ENCODE measurements around the gene KCNV2.

KCNV2 gene

DNA sequence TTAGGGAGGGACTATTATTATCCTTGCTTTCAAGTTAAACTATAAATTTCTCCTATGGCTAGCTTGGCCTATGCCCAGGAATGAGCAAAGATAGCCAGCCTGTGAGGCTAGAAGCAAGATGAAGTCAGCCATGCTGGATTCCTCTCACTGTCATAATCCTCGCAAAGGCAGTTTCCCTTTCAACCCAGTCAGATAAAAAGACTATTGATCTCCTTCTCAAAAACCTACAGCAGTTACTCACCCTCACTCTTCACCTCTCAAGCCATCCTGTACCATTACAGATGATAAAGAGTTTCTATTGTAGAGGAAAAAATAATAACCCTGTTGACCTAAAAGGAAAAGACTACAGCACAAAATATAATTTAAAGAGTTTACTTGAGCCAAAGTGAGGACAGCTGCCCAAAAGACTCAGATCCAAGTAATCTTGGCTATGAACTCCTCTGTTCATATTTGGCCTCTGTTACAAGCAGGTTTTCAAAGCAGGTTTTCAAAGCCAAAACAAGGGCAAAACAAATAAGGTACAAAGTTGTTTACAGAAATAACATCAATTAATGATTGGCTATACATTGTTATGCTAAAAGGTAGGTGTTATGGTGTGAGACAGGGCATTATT is 41.7 kb downstream of the KCNV2 start:
- Histone ChIP-seq H3K27me3 (ENCODE audit: insufficient read depth, insufficient read length) (no peaks in the 10 kb centered on the region), H3K4me3 (ENCODE audit: insufficient read length, low read depth) (no peak overlapping the region), H3K9me3 (ENCODE audit: insufficient read depth, low read length) (no peaks in the 10 kb centered on the region), H3K9ac (ENCODE audit: insufficient read length, low read depth) (no peak overlapping the region), H3K36me3 (ENCODE audit: insufficient read depth, insufficient read length, low read length) (peaks cover 28% of the 10 kb centered on the region), H3K4me1 (ENCODE audit: insufficient read depth, insufficient read length) (no peaks in the 10 kb centered on the region)
- TF ChIP-seq YY1 (IDR thresholded peaks at IDR 0.05; ENCODE audit: insufficient read depth, insufficient read length), result no peak
- TF ChIP-seq SUZ12 (IDR thresholded peaks at IDR 0.05; ENCODE audit: extremely low read depth, insufficient read depth, insufficient read length), result no peak
- no peak for TF ChIP-seq ZNF274 (IDR thresholded peaks at IDR 0.05; ENCODE audit: low read depth, low read length)
- DNase-seq (ENCODE audit: low read depth, low spot score), result no peak

GRCh38 chr9:2761424-2761823 is 44.1 kb downstream of the KCNV2 start:
- TF ChIP-seq YY1 (IDR thresholded peaks at IDR 0.05; ENCODE audit: insufficient read depth, insufficient read length), result no peak
- no peak for TF ChIP-seq SUZ12 (IDR thresholded peaks at IDR 0.05; ENCODE audit: extremely low read depth, insufficient read depth, insufficient read length)
- TF ChIP-seq ZNF274 (IDR thresholded peaks at IDR 0.05; ENCODE audit: low read depth, low read length), result no peak
- no peak for DNase-seq (ENCODE audit: low read depth, low spot score)
- Histone ChIP-seq H3K9me3 (ENCODE audit: insufficient read depth, low read length) (no peaks in the 10 kb centered on the region), H3K4me3 (ENCODE audit: insufficient read length, low read depth) (no peak overlapping the region), H3K9ac (ENCODE audit: insufficient read length, low read depth) (no peak overlapping the region), H3K4me1 (ENCODE audit: insufficient read depth, insufficient read length) (no peaks in the 10 kb centered on the region), H3K36me3 (ENCODE audit: insufficient read depth, insufficient read length, low read length) (peaks cover 36% of the 10 kb centered on the region), H3K27me3 (ENCODE audit: insufficient read depth, insufficient read length) (no peaks in the 10 kb centered on the region)

DNA sequence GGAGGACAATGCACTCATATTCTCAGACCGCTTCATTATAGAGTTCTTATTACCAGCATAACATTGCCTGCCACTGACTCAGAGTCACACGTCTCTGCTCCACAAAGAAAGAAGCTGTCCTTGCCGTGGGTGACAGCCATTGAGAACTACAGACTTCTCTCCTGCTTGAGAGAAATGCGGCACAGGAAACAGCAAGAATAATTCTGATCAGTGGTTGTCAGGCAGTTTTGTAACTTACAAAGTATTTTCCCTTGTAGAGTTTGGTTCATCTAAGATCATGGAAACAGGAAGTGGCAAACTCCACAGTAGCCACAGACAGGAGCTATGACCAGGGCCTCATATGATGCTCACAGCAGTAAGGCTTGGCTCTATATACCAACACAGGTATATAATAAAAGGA is 47.0 kb downstream of the KCNV2 start:
- no peaks in the 10 kb centered on the region for H3K4me1 ChIP-seq (ENCODE audit: insufficient read depth, insufficient read length)
- no peaks in the 10 kb centered on the region for H3K27me3 ChIP-seq (ENCODE audit: insufficient read depth, insufficient read length)
- no peak overlapping the region for H3K4me3 ChIP-seq (ENCODE audit: insufficient read length, low read depth)
- H3K36me3 ChIP-seq (ENCODE audit: insufficient read depth, insufficient read length, low read length), result peaks cover 41% of the 10 kb centered on the region
- H3K9me3 ChIP-seq (ENCODE audit: insufficient read depth, low read length), result no peaks in the 10 kb centered on the region
- no peak for DNase-seq (ENCODE audit: low read depth, low spot score)
- H3K9ac ChIP-seq (ENCODE audit: insufficient read length, low read depth), result no peak overlapping the region
- no peak for TF ChIP-seq SUZ12 (IDR thresholded peaks at IDR 0.05; ENCODE audit: extremely low read depth, insufficient read depth, insufficient read length)
- TF ChIP-seq YY1 (IDR thresholded peaks at IDR 0.05; ENCODE audit: insufficient read depth, insufficient read length), result no peak
- TF ChIP-seq ZNF274 (IDR thresholded peaks at IDR 0.05; ENCODE audit: low read depth, low read length), result no peak

- no peaks in the 10 kb centered on the region for H3K4me1 ChIP-seq (ENCODE audit: insufficient read depth, insufficient read length)
- no peak overlapping the region for H3K9ac ChIP-seq (ENCODE audit: insufficient read length, low read depth)
- no peak for TF ChIP-seq ZNF274 (IDR thresholded peaks at IDR 0.05; ENCODE audit: low read depth, low read length)
- TF ChIP-seq SUZ12 (IDR thresholded peaks at IDR 0.05; ENCODE audit: extremely low read depth, insufficient read depth, insufficient read length), result no peak
- TF ChIP-seq YY1 (IDR thresholded peaks at IDR 0.05; ENCODE audit: insufficient read depth, insufficient read length), result no peak
- H3K4me3 ChIP-seq (ENCODE audit: insufficient read length, low read depth), result no peak overlapping the region
- no peaks in the 10 kb centered on the region for H3K9me3 ChIP-seq (ENCODE audit: insufficient read depth, low read length)
- no peak for DNase-seq (ENCODE audit: low read depth, low spot score)
- H3K27me3 ChIP-seq (ENCODE audit: insufficient read depth, insufficient read length), result no peaks in the 10 kb centered on the region
- peaks cover 42% of the 10 kb centered on the region for H3K36me3 ChIP-seq (ENCODE audit: insufficient read depth, insufficient read length, low read length)
Observed at GRCh38 chr9:2765250-2765880, 48.1 kb downstream of the KCNV2 start.

GRCh38 chr9:2767800-2768677 is 50.7 kb downstream of the KCNV2 start:
- no peaks in the 10 kb centered on the region for H3K27me3 ChIP-seq (ENCODE audit: insufficient read depth, insufficient read length)
- no peak overlapping the region for H3K9ac ChIP-seq (ENCODE audit: insufficient read length, low read depth)
- H3K36me3 ChIP-seq (ENCODE audit: insufficient read depth, insufficient read length, low read length), result peaks cover 44% of the 10 kb centered on the region

GRCh38 chr9:2771087-2771486 is 53.8 kb downstream of the KCNV2 start:
- TF ChIP-seq SUZ12 (IDR thresholded peaks at IDR 0.05; ENCODE audit: extremely low read depth, insufficient read depth, insufficient read length), result no peak
- TF ChIP-seq YY1 (IDR thresholded peaks at IDR 0.05; ENCODE audit: insufficient read depth, insufficient read length), result no peak
- no peak for TF ChIP-seq ZNF274 (IDR thresholded peaks at IDR 0.05; ENCODE audit: low read depth, low read length)
- no peak overlapping the region for H3K4me3 ChIP-seq (ENCODE audit: insufficient read length, low read depth)

More at GRCh38 chr9:2767800-2768677, 50.7 kb downstream of the KCNV2 start:
- Histone ChIP-seq H3K9me3 (ENCODE audit: insufficient read depth, low read length) (0 out of 2 replicates have a peak, but pooled peaks cover 1% of the 10 kb centered on the region), H3K4me1 (ENCODE audit: insufficient read depth, insufficient read length) (no peaks in the 10 kb centered on the region), H3K4me3 (ENCODE audit: insufficient read length, low read depth) (no peak overlapping the region)
- no peak for DNase-seq (ENCODE audit: low read depth, low spot score)
- TF ChIP-seq ZNF274 (IDR thresholded peaks at IDR 0.05; ENCODE audit: low read depth, low read length) (no peak), YY1 (IDR thresholded peaks at IDR 0.05; ENCODE audit: insufficient read depth, insufficient read length) (no peak), SUZ12 (IDR thresholded peaks at IDR 0.05; ENCODE audit: extremely low read depth, insufficient read depth, insufficient read length) (no peak)

GRCh38 chr9:2771661-2772060 is 54.4 kb downstream of the KCNV2 start:
- Histone ChIP-seq H3K9me3 (ENCODE audit: insufficient read depth, low read length) (peaks cover 28% of the 10 kb centered on the region; the same call in 1 of the 2 replicates), H3K4me1 (ENCODE audit: insufficient read depth, insufficient read length) (no peaks in the 10 kb centered on the region), H3K9ac (ENCODE audit: insufficient read length, low read depth) (no peak overlapping the region), H3K4me3 (ENCODE audit: insufficient read length, low read depth) (no peak overlapping the region), H3K27me3 (ENCODE audit: insufficient read depth, insufficient read length) (no peaks in the 10 kb centered on the region), H3K36me3 (ENCODE audit: insufficient read depth, insufficient read length, low read length) (peaks cover 52% of the 10 kb centered on the region)
- TF ChIP-seq ZNF274 (IDR thresholded peaks at IDR 0.05; ENCODE audit: low read depth, low read length) (no peak), SUZ12 (IDR thresholded peaks at IDR 0.05; ENCODE audit: extremely low read depth, insufficient read depth, insufficient read length) (no peak), YY1 (IDR thresholded peaks at IDR 0.05; ENCODE audit: insufficient read depth, insufficient read length) (no peak)
- DNase-seq (ENCODE audit: low read depth, low spot score), result no peak

More at GRCh38 chr9:2771087-2771486, 53.8 kb downstream of the KCNV2 start:
- Histone ChIP-seq H3K27me3 (ENCODE audit: insufficient read depth, insufficient read length) (no peaks in the 10 kb centered on the region), H3K9ac (ENCODE audit: insufficient read length, low read depth) (no peak overlapping the region), H3K36me3 (ENCODE audit: insufficient read depth, insufficient read length, low read length) (peaks cover 47% of the 10 kb centered on the region), H3K4me1 (ENCODE audit: insufficient read depth, insufficient read length) (no peaks in the 10 kb centered on the region), H3K9me3 (ENCODE audit: insufficient read depth, low read length) (peaks cover 22% of the 10 kb centered on the region; the same call in 1 of the 2 replicates)
- no peak for DNase-seq (ENCODE audit: low read depth, low spot score)
